Caki2 (cell line): ENCODE results near the gene NWD2. TPM values are rescaled to one million over a fixed set of nuclear protein-coding genes. Genes with fewer than 3 reads are reported as not detected.

Experiments used
- DNase-seq: peaks from one replicate; pipeline ENCODE4 v3.0.0-alpha.2; 2015; ENCODE audit warnings: low read depth
- in situ Hi-C: cut with HindIII; loops from 2 replicates; pipeline ENCODE4 v1.10.0; 2016; ENCODE audit warnings: low sequenced_read_pairs, low pct_unique_long_range_greater_than_20kb, mixed read lengths
- total RNA-seq: library from RNA; depleted of rRNA; stranded (reverse); fragments of >200 nt; shearing (Covaris generic); gene quantifications from 2 replicates; pipeline ENCODE4 v1.2.3, GENCODE V29; 2014; ENCODE audit warnings: low replicate concordance

Gene NWD2
- total RNA-seq, 1 experiment from 2014 or later, result not detected

DNA sequence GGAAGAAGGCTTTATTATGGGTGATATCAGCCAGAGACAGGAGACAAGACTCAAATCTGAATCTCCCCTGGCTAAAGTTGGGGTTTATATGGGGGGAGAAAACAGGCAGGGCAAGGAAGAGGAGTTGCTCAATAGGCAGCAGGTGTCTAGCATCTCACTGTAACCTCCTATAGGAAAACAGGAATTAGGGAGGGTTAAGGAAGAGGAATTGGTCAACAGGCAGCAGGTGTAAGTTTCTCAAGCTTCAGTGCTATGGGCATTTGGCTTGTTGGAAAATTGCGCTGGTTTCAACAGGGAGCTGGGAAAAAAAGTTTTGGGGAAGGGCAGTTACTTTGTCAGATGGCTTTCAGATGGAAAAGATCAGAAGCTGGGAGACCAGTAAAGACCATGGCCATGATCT, 206.4 kb downstream of the NWD2 start:
- in situ Hi-C loops, result no loop called here
- no peak for DNase-seq

DNA sequence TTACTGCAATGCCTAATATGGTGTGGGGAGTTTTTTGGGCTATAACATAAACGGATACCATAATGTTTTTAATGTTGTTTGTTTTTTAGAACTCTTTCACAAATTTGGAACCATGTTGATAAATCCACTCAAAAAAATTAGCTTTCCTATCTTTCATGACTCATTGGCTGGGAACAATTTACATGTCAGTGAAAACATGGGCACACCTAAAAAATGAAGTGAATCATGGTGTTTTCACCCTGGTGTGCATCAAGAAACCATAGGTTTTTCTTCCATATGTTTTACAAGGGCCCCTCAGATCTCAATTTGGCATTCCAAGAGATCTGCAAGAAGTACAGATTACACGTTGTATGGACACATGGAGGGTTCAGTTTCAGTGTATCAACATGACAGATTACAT, 207.1 kb downstream of the NWD2 start:
- DNase-seq, result no peak
- in situ Hi-C loops, result no loop called here

GRCh38 chr4:37452952-37453280, 208.4 kb downstream of the NWD2 start:
- in situ Hi-C loops, result no loop called here

GRCh38 chr4:37453281-37453998, 208.9 kb downstream of the NWD2 start:
- in situ Hi-C loops, result no loop called here
- peak; percentile 76 for DNase-seq

More at GRCh38 chr4:37452952-37453280, 208.4 kb downstream of the NWD2 start:
- DNase-seq, result peak; percentile 79

DNA sequence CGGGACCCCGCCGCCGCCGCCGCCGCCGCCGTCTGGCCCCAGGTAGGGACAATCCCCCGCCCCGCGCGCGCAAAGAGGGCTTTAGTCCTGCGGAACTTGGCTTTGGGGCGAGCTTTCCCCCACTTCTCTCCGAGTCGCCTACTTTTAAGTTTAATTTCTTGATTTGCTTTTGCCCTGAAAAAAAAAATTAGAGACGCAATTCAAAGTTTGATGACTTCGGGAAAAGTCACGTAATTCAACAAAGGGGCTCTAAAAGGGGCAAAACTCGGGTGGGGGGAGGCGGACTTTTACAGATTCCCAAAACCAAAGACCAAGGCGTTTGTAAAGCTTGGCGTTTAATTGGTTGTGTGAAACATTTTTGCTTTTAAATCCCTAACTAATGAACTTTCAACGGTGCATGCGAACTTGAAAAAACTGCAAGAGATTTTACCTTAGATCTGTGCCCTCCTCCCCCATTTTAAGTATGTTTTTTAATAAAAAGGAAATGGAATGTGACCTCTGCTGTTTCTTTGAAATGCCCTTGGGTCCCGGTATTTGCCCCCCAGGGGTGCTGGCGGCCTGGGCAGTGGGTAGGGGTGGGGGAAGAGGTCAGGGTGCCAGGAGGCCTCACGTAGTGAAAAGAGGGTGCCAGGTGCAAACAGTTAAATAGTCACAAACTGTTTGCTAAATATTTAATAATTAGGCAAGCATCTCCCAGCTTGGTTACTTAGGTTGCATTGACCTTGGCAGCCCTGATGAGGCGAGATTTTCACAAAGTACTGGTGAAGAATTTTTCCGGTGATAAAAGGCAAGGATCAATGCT, 209.7 kb downstream of the NWD2 start:
- DNase-seq, result no peak
- in situ Hi-C loops, result no loop called here

GRCh38 chr4:37455301-37456131, 211.0 kb downstream of the NWD2 start:
- DNase-seq, result no peak
- in situ Hi-C loops, result no loop called here

- in situ Hi-C loops, result no loop called here
- DNase-seq, result no peak
Measured at GRCh38 chr4:37461801-37462200, 217.3 kb downstream of the NWD2 start.

- peak; percentile 38 for DNase-seq
- in situ Hi-C loops, result no loop called here
Measured at GRCh38 chr4:37463033-37463856, 218.7 kb downstream of the NWD2 start.

DNA sequence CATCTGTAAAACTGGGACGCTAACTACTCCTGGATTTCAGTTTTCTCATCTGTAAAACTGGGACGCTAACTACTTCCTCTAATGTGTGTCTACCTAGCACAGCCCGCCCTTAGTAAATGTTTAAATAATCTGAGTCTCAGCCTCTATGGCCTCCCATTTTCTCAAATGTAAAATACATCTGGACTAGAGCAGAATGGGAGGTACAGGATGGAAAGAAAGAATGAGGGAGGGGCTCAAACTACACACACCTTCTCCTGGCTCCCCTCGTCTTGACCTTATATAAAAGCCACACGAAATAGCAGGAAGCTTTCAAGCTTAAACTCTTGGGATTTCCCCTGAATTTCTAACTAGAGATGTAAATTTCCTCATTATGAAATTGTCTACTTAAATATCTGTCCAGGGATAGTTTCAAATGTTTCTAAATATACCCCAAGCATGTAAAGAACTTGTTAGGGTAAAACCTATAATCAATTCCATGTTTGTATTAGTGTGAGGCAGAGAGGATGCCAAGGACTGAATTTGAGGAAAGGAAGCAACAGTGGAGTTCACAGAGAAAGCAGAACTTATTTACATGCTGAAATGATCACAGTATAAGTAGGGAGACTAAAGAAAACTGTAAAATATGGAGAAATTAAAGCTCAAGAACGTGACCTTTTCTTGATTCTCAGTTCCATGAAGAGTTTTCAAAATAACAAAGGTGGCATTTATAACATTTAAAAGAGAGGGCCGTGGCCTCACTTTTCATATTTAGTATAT, 220.0 kb downstream of the NWD2 start:
- peak; percentile 59 for DNase-seq
- in situ Hi-C loops, result no loop called here

DNA sequence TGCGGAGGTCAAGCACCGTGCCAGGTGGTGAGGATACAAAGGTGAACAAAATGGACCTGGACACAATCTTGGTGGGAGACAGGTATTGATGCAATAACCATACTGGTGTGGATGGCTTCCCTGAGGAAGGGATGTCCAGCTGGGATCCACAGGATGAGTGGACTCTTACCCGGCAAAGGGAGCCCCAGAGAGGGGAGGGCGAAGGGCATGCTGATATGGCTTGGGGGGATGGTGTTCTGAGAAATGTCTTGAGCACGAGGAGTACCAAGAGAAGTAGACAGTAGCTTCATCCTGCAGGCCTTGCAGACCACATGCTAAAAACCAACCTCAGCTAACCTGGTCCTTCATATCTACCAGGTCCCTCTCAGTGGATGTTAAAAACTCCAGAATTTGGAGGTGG, 220.8 kb downstream of the NWD2 start:
- in situ Hi-C loops, result no loop called here
- no peak for DNase-seq

- in situ Hi-C loops, result no loop called here
- DNase-seq, result no peak
Measured at GRCh38 chr4:37465845-37466244, 221.3 kb downstream of the NWD2 start.

DNA sequence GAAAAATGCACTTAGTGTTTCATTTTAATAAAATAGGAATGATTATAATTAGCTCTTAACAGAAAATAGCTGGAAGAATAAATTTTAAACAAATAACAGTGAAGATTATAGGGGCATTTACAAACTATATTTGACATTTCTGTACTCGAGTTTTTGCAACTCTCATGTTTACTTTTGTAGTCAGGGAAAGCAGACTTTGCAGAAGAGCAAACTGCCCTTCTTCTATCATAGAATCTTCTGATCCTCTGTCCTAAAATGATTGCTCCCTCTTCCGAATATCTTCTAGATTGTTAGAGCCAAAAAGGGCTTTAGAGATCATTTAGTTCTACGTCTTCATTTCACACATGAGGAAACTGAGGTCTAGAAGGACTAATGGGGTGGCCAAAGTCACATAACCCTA, 222.7 kb downstream of the NWD2 start:
- no peak for DNase-seq
- in situ Hi-C loops, result no loop called here

GRCh38 chr4:37467824-37468223, 223.3 kb downstream of the NWD2 start:
- DNase-seq, result no peak
- in situ Hi-C loops, result no loop called here

DNA sequence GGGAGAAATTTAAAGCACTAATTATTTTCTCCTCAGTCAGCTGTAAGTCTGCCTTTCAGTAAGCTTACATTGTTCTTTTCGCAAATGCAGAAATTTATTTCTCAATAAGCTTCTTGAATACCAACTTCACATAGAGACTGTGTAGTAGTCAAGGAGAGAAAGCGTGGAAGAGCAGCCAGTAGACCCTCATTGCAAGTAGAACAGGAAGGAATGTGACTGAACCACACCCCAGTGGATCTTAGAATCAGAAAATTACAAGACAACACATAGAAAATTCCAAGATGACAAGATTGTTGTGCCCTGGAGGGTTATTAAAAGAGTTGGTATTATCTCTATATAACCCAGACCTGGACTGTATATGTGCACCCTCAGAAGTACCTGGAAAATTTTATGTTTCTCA, 224.7 kb downstream of the NWD2 start:
- DNase-seq, result no peak
- in situ Hi-C loops, result no loop called here

DNA sequence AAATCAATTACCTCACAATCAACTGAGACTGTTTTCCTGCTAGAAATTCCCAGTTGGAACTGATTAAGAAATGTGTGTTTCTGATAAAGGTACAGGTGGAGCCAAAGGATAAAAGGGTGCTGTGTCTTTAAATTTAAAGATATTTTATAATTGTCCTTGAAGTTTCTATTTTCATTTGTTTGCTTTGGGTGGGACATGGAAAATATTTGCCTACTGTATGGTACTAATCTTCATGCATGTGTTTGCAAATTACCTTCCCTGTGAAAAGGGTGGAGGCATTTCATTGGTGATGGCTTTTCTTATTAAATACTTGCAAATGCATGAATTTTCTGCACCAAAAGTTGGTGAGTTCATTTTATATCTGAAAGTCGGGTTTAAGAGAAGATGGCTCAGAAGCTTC, 225.7 kb downstream of the NWD2 start:
- in situ Hi-C loops, result no loop called here
- DNase-seq, result no peak

- DNase-seq, result no peak
- in situ Hi-C loops, result no loop called here
Measured at GRCh38 chr4:37471093-37471492, 226.6 kb downstream of the NWD2 start.

DNA sequence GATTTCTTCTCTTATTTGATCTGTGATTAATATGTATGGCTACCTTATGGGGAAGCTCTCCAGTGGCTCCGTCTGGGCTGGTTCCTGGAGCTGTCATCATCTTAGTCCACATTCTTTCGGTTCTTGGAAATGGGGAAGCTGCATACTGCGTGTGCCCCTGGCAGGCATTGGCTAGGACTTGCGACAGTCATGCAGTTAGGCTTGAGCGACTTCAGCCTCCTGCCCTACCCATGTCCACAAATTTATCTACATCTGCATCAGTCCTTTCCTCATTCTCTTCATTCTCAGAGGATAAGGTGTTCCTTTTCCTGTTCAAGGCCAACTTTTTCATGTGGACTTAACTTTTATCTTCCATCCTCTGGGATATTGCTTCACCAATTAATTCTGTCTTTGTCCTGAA, 227.4 kb downstream of the NWD2 start:
- peak; percentile 72 for DNase-seq
- in situ Hi-C loops, result no loop called here

GRCh38 chr4:37473807-37474206, 229.3 kb downstream of the NWD2 start:
- DNase-seq, result no peak
- in situ Hi-C loops, result no loop called here
